ENCODE measurements around the gene ZNF48.

DNA sequence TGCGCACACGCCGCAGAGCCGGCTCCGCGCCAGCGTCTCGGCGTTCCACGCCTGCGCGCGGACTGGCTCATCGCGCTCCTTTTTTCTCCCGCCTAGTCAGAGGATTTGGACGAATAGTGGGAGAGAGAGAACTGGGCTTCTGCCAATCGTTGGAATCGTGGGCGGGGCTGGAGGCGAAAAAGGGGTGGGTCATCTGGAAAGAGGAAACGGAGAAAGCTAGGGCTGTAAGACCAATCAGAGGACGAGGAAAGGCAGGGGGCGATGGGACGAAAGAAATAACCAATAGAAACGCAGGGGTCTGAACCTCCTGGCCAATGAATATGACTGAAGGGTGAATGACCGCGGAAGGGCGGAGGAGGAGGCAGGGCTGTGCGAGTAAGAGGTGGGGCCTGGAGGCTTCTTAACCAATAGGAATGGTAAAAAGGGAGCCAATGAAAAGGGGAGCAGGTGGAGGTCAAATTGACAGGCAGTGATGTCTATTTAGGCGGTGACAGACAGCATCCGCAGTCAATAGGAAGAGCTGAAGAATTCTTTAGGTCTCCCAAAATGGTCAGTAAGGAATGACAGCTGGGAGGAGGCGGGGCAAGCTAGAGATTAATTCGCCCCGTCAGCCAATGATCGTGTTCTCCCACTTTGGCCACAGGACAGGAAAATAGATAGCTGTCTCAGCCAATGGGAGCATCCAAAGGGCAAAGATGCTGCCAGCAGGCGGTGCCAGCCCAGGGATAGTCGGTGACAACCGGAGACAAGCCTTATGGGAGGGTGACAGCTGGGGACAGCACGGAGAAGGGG lies 24.6 kb upstream of the ZNF48 start, which contains the start of gene TBC1D10B:
- TF ChIP-seq, protein P1, sequence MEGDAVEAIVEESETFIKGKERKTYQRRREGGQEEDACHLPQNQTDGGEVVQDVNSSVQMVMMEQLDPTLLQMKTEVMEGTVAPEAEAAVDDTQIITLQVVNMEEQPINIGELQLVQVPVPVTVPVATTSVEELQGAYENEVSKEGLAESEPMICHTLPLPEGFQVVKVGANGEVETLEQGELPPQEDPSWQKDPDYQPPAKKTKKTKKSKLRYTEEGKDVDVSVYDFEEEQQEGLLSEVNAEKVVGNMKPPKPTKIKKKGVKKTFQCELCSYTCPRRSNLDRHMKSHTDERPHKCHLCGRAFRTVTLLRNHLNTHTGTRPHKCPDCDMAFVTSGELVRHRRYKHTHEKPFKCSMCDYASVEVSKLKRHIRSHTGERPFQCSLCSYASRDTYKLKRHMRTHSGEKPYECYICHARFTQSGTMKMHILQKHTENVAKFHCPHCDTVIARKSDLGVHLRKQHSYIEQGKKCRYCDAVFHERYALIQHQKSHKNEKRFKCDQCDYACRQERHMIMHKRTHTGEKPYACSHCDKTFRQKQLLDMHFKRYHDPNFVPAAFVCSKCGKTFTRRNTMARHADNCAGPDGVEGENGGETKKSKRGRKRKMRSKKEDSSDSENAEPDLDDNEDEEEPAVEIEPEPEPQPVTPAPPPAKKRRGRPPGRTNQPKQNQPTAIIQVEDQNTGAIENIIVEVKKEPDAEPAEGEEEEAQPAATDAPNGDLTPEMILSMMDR (optimal IDR thresholded peaks at IDR 0.05 in 1 of 3, IDR thresholded peaks at IDR 0.05 in 1 of 3, conservative IDR thresholded peaks at IDR 0.05 in 1 of 3; ENCODE audit: extremely low read depth in 1 of 3, insufficient read depth in 2 of 3, low read length in 3 of 3), result peak in 2 of 3 experiments; percentile 16 to 37
- no peak for TF ChIP-seq EZH2 (IDR thresholded peaks at IDR 0.05; ENCODE audit: low read length)
